GM18517 (cell line): Measurements from ENCODE around the gene UTP14A.
"Not testable (repeated sequence)": the region's sequence is repeated elsewhere in the genome, so short reads cannot be mapped to it uniquely, and the experiment has no call there.

Experiments
- ATAC-seq: cut with Tn5 transposase; IDR thresholded peaks from one replicate; pipeline ENCODE4 v1.9.1; 2021; ENCODE audit warnings: mild to moderate bottlenecking, moderate library complexity; ENCODE audit not compliant: unreplicated experiment

The UTP14A gene

GRCh38 chrX:129905787-129906580, at the start of gene UTP14A:
Gene UTP14A, plus strand, starts transcription at chrX:129906164. Its CDS starts 47 bp downstream, at chrX:129906211.
- peak; percentile 84 for ATAC-seq

- ATAC-seq, result not testable (repeated sequence)
Observed at GRCh38 chrX:129859134-129859533, 46.8 kb upstream of the UTP14A start.

GRCh38 chrX:129866321-129866720, 39.6 kb upstream of the UTP14A start:
- ATAC-seq, result not testable (repeated sequence)

GRCh38 chrX:129872524-129872923, 33.4 kb upstream of the UTP14A start:
- no peak for ATAC-seq

GRCh38 chrX:129875669-129876068, 30.3 kb upstream of the UTP14A start:
- no peak for ATAC-seq

GRCh38 chrX:129876771-129877305, 29.1 kb upstream of the UTP14A start:
- no peak for ATAC-seq

- ATAC-seq, result no peak
Observed at GRCh38 chrX:129877401-129877800, 28.6 kb upstream of the UTP14A start.

- no peak for ATAC-seq
Observed at GRCh38 chrX:129900054-129900453, 5.9 kb upstream of the UTP14A start.

- ATAC-seq, result no peak
Observed at GRCh38 chrX:129908636-129909035, 2.7 kb downstream of the UTP14A start.

- no peak for ATAC-seq
Observed at GRCh38 chrX:129925305-129926092, 19.5 kb downstream of the UTP14A start.

- ATAC-seq, result peak; percentile 11
Observed at GRCh38 chrX:129930941-129931410, 25.0 kb downstream of the UTP14A start.

GRCh38 chrX:129931411-129932015, 25.5 kb downstream of the UTP14A start:
- peak; percentile 67 for ATAC-seq

GRCh38 chrX:129932016-129932820, 26.3 kb downstream of the UTP14A start:
- no peak for ATAC-seq

- ATAC-seq, result no peak
Observed at GRCh38 chrX:129932821-129933321, 26.9 kb downstream of the UTP14A start.

GRCh38 chrX:129933700-129934099, 27.7 kb downstream of the UTP14A start:
- ATAC-seq, result no peak

GRCh38 chrX:129934461-129934860, 28.5 kb downstream of the UTP14A start:
- ATAC-seq, result no peak

GRCh38 chrX:129934952-129935351, 29.0 kb downstream of the UTP14A start:
- ATAC-seq, result no peak

GRCh38 chrX:129938081-129938480, 32.1 kb downstream of the UTP14A start:
- ATAC-seq, result no peak

- no peak for ATAC-seq
Observed at GRCh38 chrX:129939986-129940385, 34.0 kb downstream of the UTP14A start.

GRCh38 chrX:129940721-129941120, 34.8 kb downstream of the UTP14A start:
- no peak for ATAC-seq
